OCI-LY3 (cell line): Measurements from ENCODE around the gene NR2F1-AS1.
"Not testable (repeated sequence)": the region's sequence is repeated elsewhere in the genome, so short reads cannot be mapped to it uniquely, and the experiment has no call there.

Experiments
- H2AFZ ChIP-seq: fragments of 200-600, 300-600 bp; shearing (Covaris generic); 2 replicates; pipeline ENCODE4 v1.6.0; 2014; ENCODE audit warnings: antibody characterized with exemption, low read depth, low read length
- H3K27ac ChIP-seq: fragments of 200-600, 300-600 bp; sonication (generic); 2 replicates; pipeline ENCODE4 v1.5.1; 2014; ENCODE audit warnings: mild to moderate bottlenecking, low read length, moderate library complexity, mixed read lengths
- H3K27me3 ChIP-seq: fragments of 200-600, 300-600 bp; sonication (generic); 2 replicates; pipeline ENCODE4 v1.6.1; 2014; ENCODE audit warnings: low read depth, low read length, mixed read lengths
- H3K36me3 ChIP-seq: fragments of 200-600, 300-600 bp; sonication (generic); replicated peaks from 2 replicates; pipeline ENCODE3; 2014; ENCODE audit warnings: low read depth, low read length, mixed read lengths
- H3K4me1 ChIP-seq: fragments of 300-600, 200-600 bp; sonication (generic); 2 replicates; pipeline ENCODE4 v1.6.1; 2014; ENCODE audit warnings: low read length, mixed read lengths
- H3K4me2 ChIP-seq: fragments of 200-600, 300-600 bp; sonication (generic); 2 replicates; pipeline ENCODE4 v1.6.1; 2014; ENCODE audit warnings: low read length, mixed read lengths
- H3K4me3 ChIP-seq: fragments of 300-600, 200-600 bp; sonication (generic); 2 replicates; pipeline ENCODE4 v1.5.1; 2014; ENCODE audit warnings: antibody characterized with exemption, mild to moderate bottlenecking, low read length, moderate library complexity
- H3K79me2 ChIP-seq: fragments of 300-600, 200-600 bp; shearing (Covaris generic); 2 replicates; pipeline ENCODE4 v1.6.1; 2014; ENCODE audit warnings: mild to moderate bottlenecking, low read length, mixed read lengths
- H3K9ac ChIP-seq: fragments of 300-600, 200-600 bp; shearing (Covaris generic); 2 replicates; pipeline ENCODE4 v1.6.0; 2014; ENCODE audit warnings: mild to moderate bottlenecking, low read length, moderate library complexity
- H3K9me3 ChIP-seq: fragments of 200-600, 300-600 bp; shearing (Covaris generic); 2 replicates; pipeline ENCODE4 v1.6.1; 2014; ENCODE audit warnings: low read length, mixed read lengths; ENCODE audit not compliant: insufficient read depth
- H4K20me1 ChIP-seq: fragments of 200-600, 300-600 bp; sonication (generic); 2 replicates; pipeline ENCODE4 v1.6.1; 2016; ENCODE audit warnings: low read length, mixed read lengths; ENCODE audit not compliant: insufficient read depth
- CTCF ChIP-seq: fragments of 200-600, 300-600 bp; sonication (generic); IDR thresholded peaks from 2 replicates; pipeline ENCODE4 v1.5.1; 2014; ENCODE audit warnings: antibody characterized with exemption, low read length, low read depth
- EZH2phosphoT487 ChIP-seq: fragments of 200-600 bp; shearing (Covaris generic); IDR thresholded peaks from 2 replicates; pipeline ENCODE4 v1.6.1; 2018; ENCODE audit warnings: antibody characterized with exemption, mixed run types, low read depth

NR2F1-AS1 gene

GRCh38 chr5:93476251-93476742 lies 104.7 kb downstream of the NR2F1-AS1 start:
- Histone ChIP-seq H3K4me1 (no peaks in the 10 kb centered on the region), H3K9ac (no peak overlapping the region), H4K20me1 (no peaks in the 10 kb centered on the region), H3K4me2 (no peak overlapping the region), H3K9me3 (no peaks in the 10 kb centered on the region), H3K4me3 (no peak overlapping the region), H3K79me2 (no peaks in the 10 kb centered on the region), H3K27ac (no peak overlapping the region), H2AFZ (no peak overlapping the region), H3K36me3 (no peaks in the 10 kb centered on the region), H3K27me3 (no peaks in the 10 kb centered on the region)
- TF ChIP-seq EZH2phosphoT487 (no peak), CTCF (no peak)

- H3K79me2 ChIP-seq, result no peaks in the 10 kb centered on the region
- H3K4me1 ChIP-seq, result no peaks in the 10 kb centered on the region
- no peaks in the 10 kb centered on the region for H3K27me3 ChIP-seq
- H2AFZ ChIP-seq, result no peak overlapping the region
- no peak overlapping the region for H3K9ac ChIP-seq
- H4K20me1 ChIP-seq, result no peaks in the 10 kb centered on the region
- TF ChIP-seq CTCF, result no peak
- no peak for TF ChIP-seq EZH2phosphoT487
- H3K36me3 ChIP-seq, result no peaks in the 10 kb centered on the region
- no peak overlapping the region for H3K4me3 ChIP-seq
- no peak overlapping the region for H3K4me2 ChIP-seq
- H3K9me3 ChIP-seq, result no peaks in the 10 kb centered on the region
- H3K27ac ChIP-seq, result no peak overlapping the region
Measured at GRCh38 chr5:93462916-93463315, 118.1 kb downstream of the NR2F1-AS1 start.

GRCh38 chr5:93461756-93462155 lies 119.3 kb downstream of the NR2F1-AS1 start:
- Histone ChIP-seq H4K20me1 (no peaks in the 10 kb centered on the region), H3K9me3 (no peaks in the 10 kb centered on the region), H3K27ac (no peak overlapping the region), H3K27me3 (no peaks in the 10 kb centered on the region), H3K79me2 (no peaks in the 10 kb centered on the region), H3K4me3 (no peak overlapping the region), H2AFZ (no peak overlapping the region), H3K9ac (no peak overlapping the region), H3K4me1 (no peaks in the 10 kb centered on the region), H3K4me2 (no peak overlapping the region), H3K36me3 (no peaks in the 10 kb centered on the region)
- TF ChIP-seq EZH2phosphoT487 (no peak), CTCF (no peak)

GRCh38 chr5:93460286-93460685 lies 120.7 kb downstream of the NR2F1-AS1 start:
- Histone ChIP-seq H3K9ac (no peak overlapping the region), H3K36me3 (no peaks in the 10 kb centered on the region), H3K9me3 (no peaks in the 10 kb centered on the region), H3K27ac (no peak overlapping the region), H4K20me1 (no peaks in the 10 kb centered on the region), H3K4me2 (no peak overlapping the region), H3K79me2 (no peaks in the 10 kb centered on the region), H2AFZ (no peak overlapping the region), H3K4me3 (no peak overlapping the region), H3K4me1 (no peaks in the 10 kb centered on the region), H3K27me3 (no peaks in the 10 kb centered on the region)
- TF ChIP-seq EZH2phosphoT487, result no peak
- TF ChIP-seq CTCF, result no peak

- H3K36me3 ChIP-seq, H3K27me3 ChIP-seq, H3K4me3 ChIP-seq, H2AFZ ChIP-seq, H3K4me1 ChIP-seq, H4K20me1 ChIP-seq, H3K9me3 ChIP-seq, H3K9ac ChIP-seq, H3K79me2 ChIP-seq, H3K27ac ChIP-seq, H3K4me2 ChIP-seq: not testable (repeated sequence)
Measured at GRCh38 chr5:93456796-93457195, 124.2 kb downstream of the NR2F1-AS1 start.
